IMR-90 (cell line): ENCODE data around the gene ITPR2. TPM values are rescaled to one million over a fixed set of nuclear protein-coding genes. Genes with fewer than 3 reads are reported as not detected.

ENCODE experiments used
- ATAC-seq: fragments of 200-7000 bp; cut with Tn5 transposase; 2 replicates; pipeline ENCODE4 v1.9.1; 2020; ENCODE audit warnings: low read depth, mild to moderate bottlenecking, moderate library complexity
- BruUV-seq: library from RNA; stranded (reverse); fragments of 400-500 nt; replicated peaks from 2 replicates; lab custom pipeline; 2021; lab: Mats Ljungman, UMichigan
- CTCF ChIA-PET: fragments of 300-600 bp; formaldehyde crosslinking; extraction: SDS; loops from one replicate; lab custom pipeline; 2021; ENCODE audit warnings: antibody characterized with exemption; lab: Yijun Ruan, JAX
- POLR2A ChIA-PET: fragments of 300-600 bp; sonication (Branson Sonifier 250); formaldehyde crosslinking; loops from one replicate; lab custom pipeline; 2022; ENCODE audit warnings: antibody characterized with exemption; ENCODE audit not compliant: unreplicated experiment; lab: Charles Lee
- DNase-seq: peaks from one replicate; pipeline ENCODE4 v3.0.0; 2013
- H2AFZ ChIP-seq: replicated peaks from 2 replicates; pipeline ENCODE3; 2013; ENCODE audit warnings: low read length, mild to moderate bottlenecking; ENCODE audit not compliant: poor library complexity
- H2AK5ac ChIP-seq: 2 replicates; pipeline ENCODE4 v1.6.1; 2013; ENCODE audit warnings: low read depth, low read length, inconsistent platforms
- H2AK9ac ChIP-seq: replicated peaks from 2 replicates; pipeline ENCODE3; 2013; ENCODE audit warnings: mild to moderate bottlenecking, low read depth, low read length, moderate library complexity; ENCODE audit not compliant: poor library complexity
- H2BK120ac ChIP-seq: 2 replicates; pipeline ENCODE4 v1.6.1; 2013; ENCODE audit warnings: low read depth, low read length, inconsistent platforms
- H2BK15ac ChIP-seq: 3 replicates; pipeline ENCODE4 v1.6.1; 2013; ENCODE audit warnings: low read depth, low read length, inconsistent platforms
- H2BK20ac ChIP-seq: 2 replicates; pipeline ENCODE4 v1.6.1; 2013; ENCODE audit warnings: low read depth, mild to moderate bottlenecking, inconsistent platforms, low read length, moderate library complexity
- H2BK5ac ChIP-seq: 2 replicates; pipeline ENCODE4 v1.6.1; 2013; ENCODE audit warnings: mild to moderate bottlenecking, low read depth, low read length, inconsistent platforms; ENCODE audit not compliant: poor library complexity, severe bottlenecking
- H3K14ac ChIP-seq: replicated peaks from 2 replicates; pipeline ENCODE4 v1.6.1; 2013; ENCODE audit warnings: low read depth, low read length, inconsistent platforms
- H3K18ac ChIP-seq: 2 replicates; pipeline ENCODE4 v1.6.1; 2013; ENCODE audit warnings: low read depth, low read length, control low read depth
- H3K23ac ChIP-seq: 2 replicates; pipeline ENCODE4 v1.6.1; 2013; ENCODE audit warnings: low read depth, low read length, inconsistent platforms
- H3K27ac ChIP-seq: 2 replicates; pipeline ENCODE4 v1.5.1; 2013; ENCODE audit warnings: mild to moderate bottlenecking, control low read depth, low read length; ENCODE audit not compliant: insufficient read depth
- H3K27me3 ChIP-seq: 2 replicates; pipeline ENCODE4 v1.6.1; 2013; ENCODE audit warnings: low read length; ENCODE audit not compliant: control insufficient read depth, insufficient read depth
- H3K36me3 ChIP-seq: 2 replicates; pipeline ENCODE4 v1.6.1; 2013; ENCODE audit warnings: low read length, mixed read lengths; ENCODE audit not compliant: control insufficient read depth, insufficient read depth
- H3K4ac ChIP-seq: 2 replicates; pipeline ENCODE4 v1.6.1; 2013; ENCODE audit warnings: low read depth, low read length, inconsistent platforms
- H3K4me1 ChIP-seq: 2 replicates; pipeline ENCODE4 v1.6.1; 2013; ENCODE audit warnings: low read length, mixed read lengths; ENCODE audit not compliant: control insufficient read depth, insufficient read depth
- H3K4me2 ChIP-seq: 2 replicates; pipeline ENCODE4 v1.6.1; 2013; ENCODE audit warnings: low read depth, mild to moderate bottlenecking, control low read depth, low read length, moderate library complexity
- H3K4me3 ChIP-seq: 2 replicates; pipeline ENCODE4 v1.5.1; 2013; ENCODE audit warnings: low read depth, mild to moderate bottlenecking, control low read depth, low read length, moderate library complexity; ENCODE audit not compliant: insufficient read depth
- H3K56ac ChIP-seq: 2 replicates; pipeline ENCODE4 v1.6.1; 2013; ENCODE audit warnings: low read length, inconsistent platforms; ENCODE audit not compliant: insufficient read depth; ENCODE audit errors: extremely low read depth
- H3K79me1 ChIP-seq, 2 experiments: 2 replicates each; pipeline ENCODE4 v1.6.1; 2013; ENCODE audit warnings: low read length in 2 of 2, inconsistent platforms in 1 of 2, low read depth in 1 of 2
- H3K9ac ChIP-seq: 2 replicates; pipeline ENCODE4 v1.6.1; 2013; ENCODE audit warnings: low read depth, low read length, control low read depth
- H3K9me1 ChIP-seq: 2 replicates; pipeline ENCODE4 v1.6.1; 2013; ENCODE audit warnings: low read length, inconsistent platforms; ENCODE audit not compliant: insufficient read depth
- H3K9me3 ChIP-seq: 2 replicates; pipeline ENCODE4 v1.6.1; 2013; ENCODE audit warnings: low read length; ENCODE audit not compliant: control insufficient read depth, insufficient read depth
- H4K20me1 ChIP-seq: 2 replicates; pipeline ENCODE4 v1.6.1; 2013; ENCODE audit warnings: low read length, inconsistent platforms; ENCODE audit not compliant: insufficient read depth
- H4K5ac ChIP-seq: 2 replicates; pipeline ENCODE4 v1.6.1; 2013; ENCODE audit warnings: mild to moderate bottlenecking, low read depth, low read length, control low read depth
- H4K8ac ChIP-seq, 2 experiments: 2 replicates each; pipeline ENCODE4 v1.6.1; 2013; ENCODE audit warnings: low read depth in 2 of 2, low read length in 2 of 2, control low read depth in 1 of 2, inconsistent platforms in 1 of 2
- H4K91ac ChIP-seq: 2 replicates; pipeline ENCODE4 v1.6.1; 2013; ENCODE audit warnings: low read depth, low read length, inconsistent platforms; ENCODE audit not compliant: insufficient read depth
- BHLHE40 ChIP-seq: fragments of 150-350 bp; IDR thresholded peaks from 2 replicates; pipeline ENCODE4 v1.6.1; 2016; ENCODE audit warnings: mild to moderate bottlenecking, low read depth, low read length
- FOS ChIP-seq: fragments of 150-350 bp; IDR thresholded peaks from 2 replicates; pipeline ENCODE4 v1.6.1; 2016; ENCODE audit warnings: low read depth, low read length
- MAFK ChIP-seq: IDR thresholded peaks from 2 replicates; pipeline ENCODE4 v1.6.1; 2012; ENCODE audit warnings: low read depth, low read length, improper control_type of control experiment
- RAD21 ChIP-seq: IDR thresholded peaks from 2 replicates; pipeline ENCODE4 v1.6.1; 2012; ENCODE audit warnings: low read length, improper control_type of control experiment
- USF2 ChIP-seq: fragments of 150-350 bp; IDR thresholded peaks from 2 replicates; pipeline ENCODE4 v1.6.1; 2017; ENCODE audit warnings: mild to moderate bottlenecking, antibody characterized with exemption, low read length, low read depth
- WGBS, 2 experiments: methylation state at CpG; one replicate each; pipeline versions ENCODE4 v1.1.5 to v1.1.7; 2013; ENCODE audit warnings: missing lambda C conversion rate in 2 of 2; ENCODE audit not compliant: insufficient read length in 1 of 2; ENCODE audit errors: extremely low coverage in 2 of 2; 5-methylcytosine and 5-hydroxymethylcytosine counted together
- dilution Hi-C: fragments of 300-500 bp; cut with HindIII; formaldehyde crosslinking; loops from one replicate; pipeline ENCODE4 v1.14.3; 2018; ENCODE audit warnings: low sequenced_read_pairs; ENCODE audit not compliant: unreplicated experiment
- in situ Hi-C: fragments of 300-500 bp; cut with MboI; formaldehyde crosslinking; loops from 3 replicates; pipeline ENCODE4 v1.14.3; 2019; ENCODE audit warnings: low sequenced_read_pairs, inconsistent platforms, mixed read lengths
- intact Hi-C: fragments of 100-400 bp; cut with micrococcal nuclease; formaldehyde crosslinking; loops from 2 replicates; pipeline ENCODE4 v1.10.0; 2022
- polyA plus RNA-seq, 3 experiments: library from polyadenylated mRNA; depleted of rRNA; stranded (reverse); fragments of >200 nt; gene quantifications; 2 replicates each; pipeline ENCODE4 v1.2.3, GENCODE V29; 2012; ENCODE audit warnings: low replicate concordance in 1 of 3
- total RNA-seq: library from RNA; depleted of rRNA; stranded (reverse); fragments of >200 nt; gene quantifications from 2 replicates; pipeline ENCODE4 v1.2.3, GENCODE V29; 2012

Gene ITPR2
- total and polyA plus RNA-seq, 2 of the 4 experiments (the other 2 are of a cell fraction): 1.2 to 9.0 TPM

GRCh38 chr12:26746121-26746714, 86.8 kb downstream of the ITPR2 start:
- in situ Hi-C loops: no loop called here
- H3K4me2 ChIP-seq: peak overlapping the region; percentile 56; the same call in 1 of the 2 replicates
- TF ChIP-seq MAFK (no peak), RAD21 (no peak), FOS (peak; percentile 41; the same call in 1 of the 2 replicates), BHLHE40 (peak; percentile 78), USF2 (no peak)
- DNase-seq (peak; percentile 84), ATAC-seq (peak; percentile 96)
- no peak overlapping the region for H4K5ac ChIP-seq
- no peak overlapping the region for H3K23ac ChIP-seq
- peaks cover 6% of the 10 kb centered on the region for H3K4me1 ChIP-seq
- intact Hi-C loops: loop anchor here (5.0 kb wide), 1 partner anchor 66 kb away; no protein-coding TSS in a partner anchor
- ChIA-PET POLR2A (no interaction called here), CTCF (no interaction called here)
- H2BK5ac ChIP-seq: no peak overlapping the region
- H3K14ac ChIP-seq: 0 out of 2 replicates have a peak overlapping the region, but pooled peaks have one; percentile 22
- H2BK20ac ChIP-seq: peak overlapping the region; percentile 42; the same call in 1 of the 2 replicates
- no peaks in the 10 kb centered on the region for H3K27me3 ChIP-seq
- no peak overlapping the region for H2AK5ac ChIP-seq
- no peak overlapping the region for H2AFZ ChIP-seq
- no peak overlapping the region for H3K4me3 ChIP-seq
- dilution Hi-C loops: no loop called here
- H3K18ac ChIP-seq: peak overlapping the region; percentile 7; the same call in 1 of the 2 replicates
- H4K20me1 ChIP-seq: no peaks in the 10 kb centered on the region; the same call in 1 of the 2 replicates
- no peak overlapping the region for H3K4ac ChIP-seq
- H3K56ac ChIP-seq: no peak overlapping the region
- H3K27ac ChIP-seq: no peak overlapping the region
- H2BK120ac ChIP-seq: no peak overlapping the region
- BruUV-seq: no TSS peak
- H3K9ac ChIP-seq: no peak overlapping the region
- no peaks in the 10 kb centered on the region for H3K79me1 ChIP-seq
- no peaks in the 10 kb centered on the region for H3K9me3 ChIP-seq
- H3K9me1 ChIP-seq: peaks cover 3% of the 10 kb centered on the region; the same call in 1 of the 2 replicates
- H2AK9ac ChIP-seq: no peak overlapping the region
- 100% methylated on average over 1 of the region's 4 CpGs; no CpG with 5 or more reads in 1 of the 2 experiments for WGBS, 2 experiments
- no peak overlapping the region for H4K8ac ChIP-seq
- H3K36me3 ChIP-seq: no peaks in the 10 kb centered on the region
- no peak overlapping the region for H2BK15ac ChIP-seq
- H4K91ac ChIP-seq: no peak overlapping the region
